Kidney (tissue), 14 donors: ENCODE measurements around the gene CCDC50. TPM values are rescaled to one million over a fixed set of nuclear protein-coding genes. Genes with fewer than 3 reads are reported as not detected.

Experiments used
- DNase-seq, 5 donors: peaks; one replicate each; pipeline ENCODE4 v3.0.0-alpha.2; 2013 to 2020
- FAIRE-seq: peaks from 2 replicates; lab custom pipeline; 2012; peaks lifted over from hg19 to GRCh38; lab: Jason Lieb, UNC
- H3K27ac ChIP-seq, 2 donors: one replicate each; pipeline ENCODE4 v1.7.0; 2013; ENCODE audit warnings: low read depth in 2 of 2, low read length in 2 of 2, inconsistent platforms in 1 of 2
- H3K27me3 ChIP-seq: one replicate; pipeline ENCODE4 v1.7.1; 2013; ENCODE audit warnings: low read length, inconsistent platforms; ENCODE audit not compliant: control insufficient read depth, insufficient read depth
- H3K36me3 ChIP-seq, 3 donors: one replicate each; pipeline versions ENCODE4 v1.7.0 to v1.7.1; 2013; ENCODE audit warnings: low read length in 3 of 3, control low read depth in 1 of 3, inconsistent platforms in 1 of 3; ENCODE audit not compliant: insufficient read depth in 3 of 3, control insufficient read depth in 2 of 3
- H3K4me1 ChIP-seq, 3 donors: one replicate each; pipeline versions ENCODE4 v1.7.0 to v1.7.1; 2013; ENCODE audit warnings: low read length in 3 of 3, inconsistent platforms in 1 of 3, low read depth in 1 of 3; ENCODE audit not compliant: control insufficient read depth in 2 of 3, insufficient read depth in 2 of 3
- H3K4me3 ChIP-seq, 3 donors: one replicate each; pipeline versions ENCODE4 v1.7.0 to v1.8.1; 2013; ENCODE audit warnings: low read length in 3 of 3, control low read depth in 1 of 3, inconsistent platforms in 1 of 3
- H3K9ac ChIP-seq, 3 donors: one replicate each; pipeline versions ENCODE4 v1.7.0 to v1.7.1; 2013; ENCODE audit warnings: low read length in 3 of 3, control low read depth in 1 of 3, inconsistent platforms in 1 of 3
- H3K9me3 ChIP-seq, 3 donors: one replicate each; pipeline versions ENCODE4 v1.7.0 to v1.7.1; 2013; ENCODE audit warnings: low read length in 3 of 3, control low read depth in 1 of 3, inconsistent platforms in 1 of 3; ENCODE audit not compliant: control insufficient read depth in 2 of 3, insufficient read depth in 1 of 3
- CTCF ChIP-seq: IDR thresholded peaks from 3 replicates; pipeline ENCODE4 v1.5.1; 2012; ENCODE audit warnings: mild to moderate bottlenecking, moderate library complexity, borderline replicate concordance; ENCODE audit not compliant: insufficient read depth; ENCODE audit errors: extremely low read depth
- intact Hi-C: fragments of 100-400 bp; cut with DNase I; formaldehyde crosslinking; loops from one replicate; pipeline ENCODE4 v1.11.1; 2022
- polyA plus RNA-seq: library from polyadenylated mRNA; stranded (reverse); fragments of 350-450 nt; fragmentation: Illumina TruSeq; extraction: RNeasy Lipid Tissue Mini Kit (QIAGEN cat#74804); gene quantifications from one replicate; pipeline ENCODE4 v1.2.3, GENCODE V29; 2014; ENCODE audit warnings: low read depth, low replicate concordance; ENCODE audit not compliant: insufficient read depth
- total RNA-seq: library from RNA; stranded (reverse); fragmentation: NEBNext Ultra II Directional; extraction: Animal tissue kit (Norgen Biotek cat#: 25700); gene quantifications from one replicate; pipeline ENCODE4 v1.2.1, GENCODE V29; 2021
- donor health status: control.
- donor health status: control.
- donor health status: control.
- donor health status: control.
- donor health status: control.
- donor health status: DM: yes; HTN: yes; CAD: no.
- donor health status: Normal renal cell carcinoma (clear cell type).

The CCDC50 gene
- total and polyA plus RNA-seq, 2 donors from 2014 or later: 34.7 to 105 TPM

- no peak for FAIRE-seq
- H3K4me3 ChIP-seq: no peak overlapping the region
- H3K9ac ChIP-seq: no peak overlapping the region
- H3K27ac ChIP-seq: no peak overlapping the region
- intact Hi-C loops: no loop called here
- no peaks in the 10 kb centered on the region for H3K36me3 ChIP-seq
- DNase-seq: no peak
- no peaks in the 10 kb centered on the region for H3K4me1 ChIP-seq
- H3K9me3 ChIP-seq: no peaks in the 10 kb centered on the region
- no peak for TF ChIP-seq CTCF
- H3K27me3 ChIP-seq: no peaks in the 10 kb centered on the region
Observed at GRCh38 chr3:191320316-191320715, 8.9 kb upstream of the CCDC50 start.

- H3K4me1 ChIP-seq: no peaks in the 10 kb centered on the region
- no peak overlapping the region for H3K9ac ChIP-seq
- no peak for TF ChIP-seq CTCF
- intact Hi-C loops: no loop called here
- H3K27me3 ChIP-seq: no peaks in the 10 kb centered on the region
- no peaks in the 10 kb centered on the region for H3K9me3 ChIP-seq
- FAIRE-seq (no peak), DNase-seq (no peak)
- no peak overlapping the region for H3K4me3 ChIP-seq
- H3K36me3 ChIP-seq: no peaks in the 10 kb centered on the region
- H3K27ac ChIP-seq: no peak overlapping the region
Observed at GRCh38 chr3:191321019-191321767, 8.0 kb upstream of the CCDC50 start.

DNA sequence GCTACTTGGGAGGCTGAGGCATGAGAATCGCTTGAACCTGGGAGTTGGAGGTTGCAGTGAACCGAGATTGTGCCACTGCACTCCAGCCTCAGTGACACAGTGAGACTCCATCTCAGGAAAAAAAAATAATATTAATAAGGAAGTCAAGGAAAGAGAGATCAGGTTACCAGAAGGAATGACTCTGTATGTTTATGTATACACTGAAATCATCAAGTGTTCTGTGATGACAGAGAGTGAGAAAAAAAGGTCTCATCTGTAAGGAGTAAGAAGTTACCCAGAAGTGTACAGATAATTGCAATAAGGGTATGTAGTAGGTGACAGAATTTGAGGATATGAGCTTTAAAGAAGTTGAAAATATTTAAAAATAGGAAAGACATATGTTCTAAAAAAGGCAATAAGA is 4.3 kb upstream of the CCDC50 start:
- intact Hi-C loops: no loop called here
- H3K27me3 ChIP-seq: no peaks in the 10 kb centered on the region
- peaks cover 0 to 5% (median 0%) of the 10 kb centered on the region in 3 donors for H3K4me1 ChIP-seq
- DNase-seq (no peak), FAIRE-seq (no peak)
- H3K4me3 ChIP-seq: no peak overlapping the region
- no peak for TF ChIP-seq CTCF
- H3K9ac ChIP-seq: no peak overlapping the region
- H3K36me3 ChIP-seq: no peaks in the 10 kb centered on the region
- no peak overlapping the region for H3K27ac ChIP-seq
- no peaks in the 10 kb centered on the region for H3K9me3 ChIP-seq
